ENCODE measurements around the gene RAD17. TPM values are rescaled to one million over a fixed set of nuclear protein-coding genes. Genes with fewer than 3 reads are reported as not detected.
"Not testable (repeated sequence)": the region's sequence is repeated elsewhere in the genome, so short reads cannot be mapped to it uniquely, and the experiment has no call there.

Gene RAD17
- total RNA-seq, 1 experiment from 2014 or later = 33.8 TPM

DNA sequence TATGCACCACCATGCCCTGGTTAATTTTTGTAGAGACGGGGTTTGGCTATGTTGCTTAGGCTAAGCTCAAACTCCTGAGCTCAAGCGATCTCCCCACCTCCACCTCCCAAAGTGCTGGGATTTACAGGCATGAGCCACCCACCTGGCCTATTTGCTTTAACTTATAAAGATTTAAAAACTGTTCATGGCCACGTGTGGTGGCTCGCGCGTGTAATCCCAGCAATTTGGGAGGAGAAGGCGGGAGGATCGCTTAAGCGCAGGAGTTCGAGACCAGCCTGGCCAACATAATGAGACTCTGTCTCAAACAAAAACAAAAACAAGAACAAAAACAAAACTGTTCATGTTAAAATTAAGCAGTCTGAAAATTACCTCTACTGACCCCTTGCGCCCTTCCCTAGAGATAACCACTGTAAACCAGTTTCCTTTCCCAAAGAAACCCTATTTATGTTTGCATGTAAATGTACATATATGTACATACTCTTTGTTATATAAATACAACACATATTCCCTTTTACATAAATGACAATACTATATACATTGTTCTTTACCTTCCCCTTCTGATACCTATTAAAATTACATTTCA lies 1.8 kb upstream of the RAD17 start:
- Mint-ChIP-seq H3K27ac (ENCODE audit: unreplicated experiment) (peak overlapping the region; percentile 99), H3K36me3 (ENCODE audit: insufficient read depth, unreplicated experiment) (peaks cover 71% of the 10 kb centered on the region), H3K4me3 (ENCODE audit: unreplicated experiment) (peak overlapping the region; percentile 90), H3K4me1 (ENCODE audit: low read depth, unreplicated experiment) (peaks cover 8% of the 10 kb centered on the region), H3K27me3 (ENCODE audit: insufficient read depth, unreplicated experiment) (no peaks in the 10 kb centered on the region), H3K9me3 (ENCODE audit: unreplicated experiment) (no peaks in the 10 kb centered on the region)
- Histone ChIP-seq H3K4me1 (peaks cover 15% of the 10 kb centered on the region), H3K36me3 (ENCODE audit: control insufficient read depth, insufficient read depth, low read length) (no peaks in the 10 kb centered on the region; the same call in 1 of the 2 replicates), H3K27me3 (replicated peaks; ENCODE audit: control insufficient read depth, insufficient read depth, low read length) (no peaks in the 10 kb centered on the region), H3K9me3 (no peaks in the 10 kb centered on the region), H3K4me3 (ENCODE audit: low read depth, low read length) (peak overlapping the region; percentile 67; the same call in 1 of the 2 replicates)
- no peak for DNase-seq
- TF ChIP-seq, protein P1, sequence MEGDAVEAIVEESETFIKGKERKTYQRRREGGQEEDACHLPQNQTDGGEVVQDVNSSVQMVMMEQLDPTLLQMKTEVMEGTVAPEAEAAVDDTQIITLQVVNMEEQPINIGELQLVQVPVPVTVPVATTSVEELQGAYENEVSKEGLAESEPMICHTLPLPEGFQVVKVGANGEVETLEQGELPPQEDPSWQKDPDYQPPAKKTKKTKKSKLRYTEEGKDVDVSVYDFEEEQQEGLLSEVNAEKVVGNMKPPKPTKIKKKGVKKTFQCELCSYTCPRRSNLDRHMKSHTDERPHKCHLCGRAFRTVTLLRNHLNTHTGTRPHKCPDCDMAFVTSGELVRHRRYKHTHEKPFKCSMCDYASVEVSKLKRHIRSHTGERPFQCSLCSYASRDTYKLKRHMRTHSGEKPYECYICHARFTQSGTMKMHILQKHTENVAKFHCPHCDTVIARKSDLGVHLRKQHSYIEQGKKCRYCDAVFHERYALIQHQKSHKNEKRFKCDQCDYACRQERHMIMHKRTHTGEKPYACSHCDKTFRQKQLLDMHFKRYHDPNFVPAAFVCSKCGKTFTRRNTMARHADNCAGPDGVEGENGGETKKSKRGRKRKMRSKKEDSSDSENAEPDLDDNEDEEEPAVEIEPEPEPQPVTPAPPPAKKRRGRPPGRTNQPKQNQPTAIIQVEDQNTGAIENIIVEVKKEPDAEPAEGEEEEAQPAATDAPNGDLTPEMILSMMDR (IDR thresholded peaks at IDR 0.05; ENCODE audit: insufficient read depth in 1 of 2, low read depth in 1 of 2, low read length in 1 of 2, severe bottlenecking in 1 of 2, unreplicated experiment in 1 of 2) = no peak
- BruUV-seq (replicated peaks) = no TSS peak
- ChIA-PET POLR2A (no interaction called here), CTCF (no interaction called here)
- intact Hi-C loops (cut with micrococcal nuclease; ENCODE audit: unreplicated experiment) = loop anchor here (5.0 kb wide), 2 partner anchors 50 to 325 kb away; partner anchors contain the start of gene MARVELD2

DNA sequence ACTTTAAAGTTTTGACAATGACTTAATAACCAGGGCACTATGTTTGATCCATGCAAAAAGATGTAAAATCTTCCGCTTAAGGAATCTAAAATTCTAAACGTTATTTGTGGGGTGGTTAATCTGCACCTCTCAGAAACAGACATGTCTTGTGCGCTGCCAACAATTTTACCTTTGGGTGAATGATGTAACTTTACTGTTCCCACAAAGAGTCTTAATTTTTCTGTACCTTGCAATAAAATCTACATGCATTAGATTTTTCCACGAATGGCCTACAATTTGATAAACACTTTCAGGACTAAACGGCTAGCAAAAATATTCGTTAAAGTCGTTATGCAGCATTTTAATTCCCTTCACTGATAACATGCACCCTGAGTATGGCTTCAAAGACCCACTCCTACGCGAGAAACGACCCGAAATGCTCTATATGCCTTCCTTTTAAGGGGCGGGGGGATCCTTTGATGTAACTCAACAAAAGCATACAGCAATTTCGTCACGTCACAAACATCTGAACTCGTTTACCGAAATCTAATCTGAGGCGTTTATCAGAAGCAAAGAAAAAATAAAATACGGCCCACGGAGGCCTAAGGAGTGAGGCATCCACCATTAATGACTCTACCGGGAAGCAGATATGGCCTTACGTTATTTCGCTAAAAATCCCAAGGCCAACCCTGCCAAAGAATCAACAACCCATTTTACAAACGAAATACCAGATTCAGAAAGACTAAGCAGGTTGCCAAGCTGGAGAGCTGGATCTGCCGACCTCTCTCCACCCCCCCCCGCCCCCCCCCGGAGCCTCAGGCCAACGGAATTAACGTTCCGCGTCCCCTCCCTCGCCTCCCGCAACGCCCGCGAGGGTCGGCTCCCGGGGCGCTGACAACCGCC lies 919 bp upstream of the RAD17 start:
- ChIA-PET POLR2A (interaction anchor here (0.5 to 0.7 kb wide), 2 partner anchors 30 to 282 kb away, joined by 4 to 8 read pairs; no protein-coding TSS in a partner anchor), CTCF (no interaction called here)

DNA sequence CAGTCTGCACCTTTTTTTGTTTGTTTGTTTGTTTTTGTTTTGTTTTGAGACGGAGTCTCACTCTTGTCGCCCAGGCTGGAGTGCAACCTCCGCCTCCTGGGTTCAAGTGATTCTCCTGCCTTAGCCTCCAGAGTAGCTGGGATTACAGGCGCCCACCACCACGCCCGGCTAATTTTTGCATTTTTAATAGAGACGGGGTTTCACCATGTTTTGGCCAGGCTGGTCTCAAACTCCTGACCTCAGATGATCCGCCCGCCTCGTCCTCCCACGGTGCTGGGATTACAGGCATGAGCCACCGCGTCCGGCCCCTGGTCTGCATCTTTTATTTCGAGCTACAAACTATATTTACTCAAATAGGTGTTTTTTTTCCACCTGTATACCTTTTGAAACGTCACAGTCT lies 717 bp downstream of the RAD17 start:
- H3K36me3 ChIP-seq (ENCODE audit: control insufficient read depth, insufficient read depth, low read length); H3K9me3 ChIP-seq; H3K27me3 Mint-ChIP-seq (ENCODE audit: insufficient read depth, unreplicated experiment); H3K9me3 Mint-ChIP-seq (ENCODE audit: unreplicated experiment); CTCF ChIA-PET; POLR2A ChIA-PET; H3K27me3 ChIP-seq (replicated peaks; ENCODE audit: control insufficient read depth, insufficient read depth, low read length); H3K4me1 Mint-ChIP-seq (ENCODE audit: low read depth, unreplicated experiment); intact Hi-C loops (cut with micrococcal nuclease; ENCODE audit: unreplicated experiment): not testable (repeated sequence)
- peak in 1 of 2 experiments; percentile 14 for DNase-seq
- BruUV-seq (replicated peaks) = TSS peak; percentile 54
- Mint-ChIP-seq H3K4me3 (ENCODE audit: unreplicated experiment) (peak overlapping the region; percentile 90), H3K27ac (ENCODE audit: unreplicated experiment) (peak overlapping the region; percentile 99), H3K36me3 (ENCODE audit: insufficient read depth, unreplicated experiment) (peaks cover 55% of the 10 kb centered on the region)
- Histone ChIP-seq H3K4me3 (ENCODE audit: low read depth, low read length) (peak overlapping the region; percentile 67), H3K4me1 (peaks cover 15% of the 10 kb centered on the region)

More for the DNA sequence above, 919 bp upstream of the RAD17 start:
- Mint-ChIP-seq H3K9me3 (ENCODE audit: unreplicated experiment) (no peaks in the 10 kb centered on the region), H3K27ac (ENCODE audit: unreplicated experiment) (peak overlapping the region; percentile 99), H3K27me3 (ENCODE audit: insufficient read depth, unreplicated experiment) (no peaks in the 10 kb centered on the region), H3K4me1 (ENCODE audit: low read depth, unreplicated experiment) (peaks cover 8% of the 10 kb centered on the region), H3K36me3 (ENCODE audit: insufficient read depth, unreplicated experiment) (peaks cover 68% of the 10 kb centered on the region), H3K4me3 (ENCODE audit: unreplicated experiment) (peak overlapping the region; percentile 90)
- DNase-seq = peak in 1 of 2 experiments; percentile 55
- intact Hi-C loops (cut with micrococcal nuclease; ENCODE audit: unreplicated experiment) = loop anchor here (1.0 to 5.0 kb wide), 4 partner anchors 49 to 326 kb away; partner anchors contain the start of genes CCNB1 and MARVELD2
- TF ChIP-seq, protein P1 (IDR thresholded peaks at IDR 0.05; ENCODE audit: insufficient read depth in 1 of 2, low read depth in 1 of 2, low read length in 1 of 2, severe bottlenecking in 1 of 2, unreplicated experiment in 1 of 2) = no peak
- TSS peak; percentile 65 for BruUV-seq (replicated peaks)
- Histone ChIP-seq H3K36me3 (ENCODE audit: control insufficient read depth, insufficient read depth, low read length) (no peaks in the 10 kb centered on the region; the same call in 1 of the 2 replicates), H3K9me3 (no peaks in the 10 kb centered on the region), H3K4me3 (ENCODE audit: low read depth, low read length) (peak overlapping the region; percentile 67), H3K4me1 (peaks cover 15% of the 10 kb centered on the region), H3K27me3 (replicated peaks; ENCODE audit: control insufficient read depth, insufficient read depth, low read length) (no peaks in the 10 kb centered on the region)

All from Caco-2 (cell line).